ENCODE results near the gene LIMS4. TPM values are rescaled to one million over a fixed set of nuclear protein-coding genes. Genes with fewer than 3 reads are reported as not detected.

The LIMS4 gene
- total RNA-seq, result not detected in 2 replicates

GRCh38 chr2:110472171-110473058 is at the start of gene LIMS4:
Gene LIMS4, minus strand, starts transcription at chr2:110472816. Its CDS starts 38 bp downstream, at chr2:110472778.

Other genes starting within 250 kb of the LIMS4 start
- gene RGPD6, start 104.4 kb upstream of the LIMS4 start, total RNA-seq, result 2.7 and 5.2 TPM in 2 replicates
- 56.5 and 59.0 TPM in 2 replicates for gene BUB1, start 205.2 kb upstream of the LIMS4 start, total RNA-seq